Endothelial cell of umbilical vein (primary cell): ENCODE measurements around the gene DYNLL2. TPM values are rescaled to one million over a fixed set of nuclear protein-coding genes. Genes with fewer than 3 reads are reported as not detected.

Source experiments
- BruUV-seq: library from RNA; stranded (reverse); fragments of 400-500 nt; replicated peaks from 2 replicates; lab custom pipeline; 2021; lab: Mats Ljungman, UMichigan
- CTCF ChIA-PET: fragments of 300-600, 350-600 bp; sonication (Branson Sonifier 250); formaldehyde crosslinking; loops from one replicate; lab custom pipeline; 2021; ENCODE audit warnings: antibody characterized with exemption, inconsistent platforms; lab: Charles Lee
- POLR2A ChIA-PET: fragments of 300-600, 350-600 bp; sonication (Branson Sonifier 250); formaldehyde crosslinking; loops from one replicate; lab custom pipeline; 2021; ENCODE audit warnings: antibody characterized with exemption, inconsistent platforms; lab: Charles Lee
- DNase-seq: peaks from one replicate; pipeline ENCODE4 v3.0.0-alpha.2; 2011; ENCODE audit warnings: low read depth, low spot score
- FAIRE-seq: peaks from 2 replicates; lab custom pipeline; 2011; peaks lifted over from hg19 to GRCh38; lab: Jason Lieb, UNC
- H2AFZ ChIP-seq: 2 replicates; pipeline ENCODE4 v1.6.0; 2012; ENCODE audit warnings: low read depth, low read length, control low read depth, inconsistent platforms
- H3K27ac ChIP-seq: 2 replicates; pipeline ENCODE4 v1.5.1; 2011; ENCODE audit warnings: low read depth, mild to moderate bottlenecking, control low read depth, low read length, moderate library complexity; ENCODE audit not compliant: insufficient read depth
- H3K27me3 ChIP-seq, 2 experiments: 2 replicates each; pipeline versions ENCODE4 v1.6.0 to v1.6.1; 2011; ENCODE audit warnings: low read length in 2 of 2, mixed read lengths in 1 of 2; ENCODE audit not compliant: control insufficient read depth in 2 of 2, insufficient read depth in 2 of 2
- H3K36me3 ChIP-seq, 2 experiments: 2 replicates in 1 of 2; 3 replicates in 1 of 2; pipeline ENCODE4 v1.5.1; 2011; ENCODE audit warnings: low read length in 2 of 2, mild to moderate bottlenecking in 1 of 2, moderate library complexity in 1 of 2; ENCODE audit not compliant: control insufficient read depth in 2 of 2, insufficient read depth in 2 of 2; ENCODE audit errors: extremely low read depth in 1 of 2
- H3K4me1 ChIP-seq: 3 replicates; pipeline ENCODE4 v1.5.1; 2011; ENCODE audit warnings: mild to moderate bottlenecking, low read length; ENCODE audit not compliant: control insufficient read depth, insufficient read depth; ENCODE audit errors: extremely low read depth
- H3K4me2 ChIP-seq: 2 replicates; pipeline ENCODE4 v1.6.1; 2011; ENCODE audit warnings: low read length, control low read depth, mixed read lengths; ENCODE audit not compliant: insufficient read depth
- H3K4me3 ChIP-seq, 3 experiments: fragments of 200-600 bp in 1 of 3; sonication (generic), shearing (Covaris generic) in 1 of 3; replicated peaks in 1 of 3; 2 replicates each; pipeline ENCODE4 v1.5.1; 2011 to 2016; ENCODE audit warnings: control low read depth in 3 of 3, low read length in 3 of 3, mild to moderate bottlenecking in 2 of 3, inconsistent platforms in 1 of 3, low read depth in 1 of 3, moderate library complexity in 1 of 3; ENCODE audit not compliant: insufficient read depth in 1 of 3
- H3K79me2 ChIP-seq: 2 replicates; pipeline ENCODE4 v1.6.0; 2012; ENCODE audit warnings: low read length, inconsistent platforms; ENCODE audit not compliant: control insufficient read depth, insufficient read depth
- H3K9ac ChIP-seq: replicated peaks from 2 replicates; pipeline ENCODE3; 2011; ENCODE audit warnings: low read length, control low read depth; ENCODE audit not compliant: insufficient read depth; ENCODE audit errors: extremely low read depth
- H3K9me1 ChIP-seq: replicated peaks from 3 replicates; pipeline ENCODE4 v1.6.0; 2011; ENCODE audit warnings: mild to moderate bottlenecking, low read length; ENCODE audit not compliant: control insufficient read depth, insufficient read depth; ENCODE audit errors: extremely low read depth
- H3K9me3 ChIP-seq: replicated peaks from 2 replicates; pipeline ENCODE4 v1.5.1; 2012; ENCODE audit warnings: low read length, inconsistent platforms; ENCODE audit not compliant: control insufficient read depth, insufficient read depth
- H4K20me1 ChIP-seq: replicated peaks from 2 replicates; pipeline ENCODE3; 2011; ENCODE audit warnings: mild to moderate bottlenecking, low read length; ENCODE audit not compliant: control insufficient read depth, insufficient read depth; ENCODE audit errors: extremely low read depth
- CTCF ChIP-seq, 2 donors: IDR thresholded peaks; 1 replicate in 1 of 2; 2 replicates in 1 of 2; pipeline ENCODE4 v1.5.1; 2011; ENCODE audit warnings: low read length in 2 of 2, mild to moderate bottlenecking in 2 of 2, moderate library complexity in 2 of 2, control low read depth in 1 of 2, inconsistent platforms in 1 of 2, low read depth in 1 of 2; ENCODE audit not compliant: insufficient read depth in 1 of 2; ENCODE audit errors: extremely low read depth in 1 of 2
- EZH2 ChIP-seq: IDR thresholded peaks from 2 replicates; pipeline ENCODE4 v1.6.1; 2012; ENCODE audit warnings: borderline replicate concordance, low read depth, mild to moderate bottlenecking, moderate library complexity, low read length, inconsistent platforms; ENCODE audit not compliant: severe bottlenecking
- FOS ChIP-seq: IDR thresholded peaks from 2 replicates; pipeline ENCODE4 v1.6.1; 2011; ENCODE audit warnings: mild to moderate bottlenecking, low read length, moderate library complexity, borderline replicate concordance; ENCODE audit not compliant: insufficient read depth
- GATA2 ChIP-seq: IDR thresholded peaks from 2 replicates; pipeline ENCODE4 v1.7.0; 2011; ENCODE audit warnings: low read depth, mild to moderate bottlenecking, moderate library complexity, mixed read lengths, low read length; ENCODE audit not compliant: insufficient read length, insufficient read depth
- JUN ChIP-seq: IDR thresholded peaks from 2 replicates; pipeline ENCODE4 v1.6.1; 2011; ENCODE audit warnings: borderline replicate concordance, low read depth; ENCODE audit not compliant: insufficient read length, insufficient read depth
- MAX ChIP-seq: IDR thresholded peaks from 2 replicates; pipeline ENCODE4 v1.6.1; 2011; ENCODE audit not compliant: insufficient read depth, insufficient read length
- MYC ChIP-seq: IDR thresholded peaks from one replicate; pipeline ENCODE4 v1.6.1; 2011; ENCODE audit warnings: mild to moderate bottlenecking, low read depth, low read length
- POLR2A ChIP-seq: IDR thresholded peaks from 2 replicates; pipeline ENCODE4 v1.6.1; 2012; ENCODE audit warnings: low read depth, mild to moderate bottlenecking, control low read depth, low read length
- POLR2AphosphoS5 ChIP-seq: IDR thresholded peaks from 2 replicates; pipeline ENCODE4 v1.6.1; 2012; ENCODE audit warnings: low read depth, mild to moderate bottlenecking, control low read depth, low read length, moderate library complexity; ENCODE audit not compliant: insufficient read depth
- dilution Hi-C: fragments of 300-500 bp; cut with MboI; formaldehyde crosslinking; loops from one replicate; pipeline ENCODE4 v1.15.0; 2019; ENCODE audit warnings: low sequenced_read_pairs; ENCODE audit not compliant: extremely low pct_ligation_motif_present
- intact Hi-C: fragments of 100-400 bp; cut with micrococcal nuclease; formaldehyde crosslinking; loops from one replicate; pipeline ENCODE4 v1.10.0; 2022
- polyA plus RNA-seq, 4 experiments: library from polyadenylated mRNA; depleted of rRNA in 3 of 4; stranded (reverse) in 3 of 4; unstranded in 1 of 4; fragments of >200 nt; gene quantifications; 2 replicates each; pipeline versions ENCODE4 v1.2.1 to v1.2.3, GENCODE V29; 2011 to 2012; ENCODE audit warnings: missing spikeins in 1 of 4
- total RNA-seq: library from RNA; stranded (reverse); gene quantifications from 2 replicates; pipeline ENCODE4 v1.2.3, GENCODE V29; 2021

DYNLL2 gene
- total and polyA plus RNA-seq, 2 donors (not counting 3 experiments of a cell fraction or from before 2014, with no cell fraction given), result 7.4 to 19.0 TPM

GRCh38 chr17:58052945-58053715 is 30.1 kb upstream of the DYNLL2 start:
- no peaks in the 10 kb centered on the region for H4K20me1 ChIP-seq
- FAIRE-seq (no peak), DNase-seq (no peak)
- no peaks in the 10 kb centered on the region for H3K9me1 ChIP-seq
- H2AFZ ChIP-seq, result no peak overlapping the region
- H3K9me3 ChIP-seq, result no peaks in the 10 kb centered on the region
- dilution Hi-C loops (no loop called here), intact Hi-C loops (no loop called here)
- no peaks in the 10 kb centered on the region for H3K4me1 ChIP-seq
- H3K9ac ChIP-seq, result no peak overlapping the region
- no peaks in the 10 kb centered on the region for H3K79me2 ChIP-seq
- no peak overlapping the region for H3K4me3 ChIP-seq
- H3K27me3 ChIP-seq, result peaks cover 0 to 9% of the 10 kb centered on the region in 2 experiments
- ChIA-PET POLR2A (no interaction called here), CTCF (no interaction called here)
- BruUV-seq, result no TSS peak
- H3K27ac ChIP-seq, result no peak overlapping the region
- H3K4me2 ChIP-seq, result no peak overlapping the region
- H3K36me3 ChIP-seq, result no peaks in the 10 kb centered on the region
- no peak for TF ChIP-seq GATA2
- TF ChIP-seq CTCF (IDR thresholded peaks at IDR 0.05; ENCODE audit: extremely low read depth in 1 of 2, insufficient read depth in 1 of 2, low read depth in 1 of 2, low read length in 2 of 2), result no peak

GRCh38 chr17:58054641-58055040 is 28.6 kb upstream of the DYNLL2 start:
- ChIA-PET POLR2A (no interaction called here), CTCF (interaction anchor here (1.0 to 1.2 kb wide), 2 partner anchors 60 to 271 kb away, joined by 3 read pairs; no protein-coding TSS in a partner anchor)

More at GRCh38 chr17:58054641-58055040, 28.6 kb upstream of the DYNLL2 start:
- Histone ChIP-seq H3K4me2 (no peak overlapping the region), H3K79me2 (no peaks in the 10 kb centered on the region), H3K9me3 (no peaks in the 10 kb centered on the region), H2AFZ (no peak overlapping the region), H3K36me3 (no peaks in the 10 kb centered on the region), H3K4me3 (no peak overlapping the region), H3K27ac (no peak overlapping the region), H4K20me1 (no peaks in the 10 kb centered on the region), H3K9me1 (no peaks in the 10 kb centered on the region), H3K4me1 (no peaks in the 10 kb centered on the region), H3K27me3 (peaks cover 0 to 9% of the 10 kb centered on the region in 2 experiments), H3K9ac (no peak overlapping the region)
- dilution Hi-C loops, result no loop called here
- intact Hi-C loops, result no loop called here
- no peak for DNase-seq
- FAIRE-seq, result no peak
- BruUV-seq, result no TSS peak
- no peak for TF ChIP-seq MYC
- TF ChIP-seq GATA2, result no peak
- TF ChIP-seq FOS, result no peak
- no peak for TF ChIP-seq MAX
- TF ChIP-seq EZH2, result no peak
- TF ChIP-seq CTCF (IDR thresholded peaks at IDR 0.05; ENCODE audit: extremely low read depth in 1 of 2, insufficient read depth in 1 of 2, low read depth in 1 of 2, low read length in 2 of 2), result no peak
- no peak for TF ChIP-seq JUN
- TF ChIP-seq POLR2A, result no peak
- TF ChIP-seq POLR2AphosphoS5, result no peak
